ENCODE results near the gene PARD3.

Gene PARD3

DNA sequence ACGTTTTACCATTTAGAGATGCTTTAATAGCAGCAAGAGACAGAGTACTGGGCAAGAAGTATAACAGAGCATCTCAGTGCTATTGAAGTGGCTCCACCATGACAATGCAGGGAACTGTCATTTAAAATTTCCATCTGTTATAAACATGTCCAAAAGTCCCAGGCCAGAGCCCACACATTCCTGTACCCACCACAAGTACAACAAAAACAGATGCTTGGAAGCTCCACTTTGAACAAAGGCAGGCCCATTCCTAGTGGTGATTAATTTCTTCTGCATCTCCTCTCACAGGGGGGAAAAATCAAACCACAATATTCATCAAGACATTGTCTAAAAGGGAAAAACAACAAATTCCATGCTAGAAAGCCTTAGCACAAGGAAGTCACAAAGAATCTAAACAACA is 627.9 kb downstream of the PARD3 start:
- TF ChIP-seq ZNF274 (IDR thresholded peaks at IDR 0.05; ENCODE audit: low read depth, low read length), result no peak
- H3K4me3 ChIP-seq (ENCODE audit: low read length), result no peak overlapping the region

DNA sequence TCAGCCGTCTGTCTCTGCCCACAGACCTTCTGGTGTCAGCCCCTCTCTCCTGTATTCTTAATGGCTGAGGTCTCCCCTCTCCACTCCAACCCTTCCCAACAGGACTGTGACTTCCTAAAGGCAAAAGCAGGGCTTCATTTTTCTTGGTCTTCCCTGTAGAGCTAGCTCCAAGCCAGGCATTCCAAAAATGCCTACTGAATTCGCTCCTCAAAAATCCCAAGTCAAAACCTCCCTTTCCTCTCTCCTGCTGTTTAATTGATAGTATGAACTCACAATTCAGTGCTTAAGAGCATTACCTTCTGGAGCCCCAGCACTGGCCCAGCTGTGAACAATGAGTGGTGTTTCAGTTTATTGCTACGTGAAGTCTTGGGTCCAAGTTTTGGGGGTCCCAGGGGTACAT is 628.4 kb downstream of the PARD3 start:
- no peak overlapping the region for H3K4me3 ChIP-seq (ENCODE audit: low read length)
- no peak for TF ChIP-seq ZNF274 (IDR thresholded peaks at IDR 0.05; ENCODE audit: low read depth, low read length)

DNA sequence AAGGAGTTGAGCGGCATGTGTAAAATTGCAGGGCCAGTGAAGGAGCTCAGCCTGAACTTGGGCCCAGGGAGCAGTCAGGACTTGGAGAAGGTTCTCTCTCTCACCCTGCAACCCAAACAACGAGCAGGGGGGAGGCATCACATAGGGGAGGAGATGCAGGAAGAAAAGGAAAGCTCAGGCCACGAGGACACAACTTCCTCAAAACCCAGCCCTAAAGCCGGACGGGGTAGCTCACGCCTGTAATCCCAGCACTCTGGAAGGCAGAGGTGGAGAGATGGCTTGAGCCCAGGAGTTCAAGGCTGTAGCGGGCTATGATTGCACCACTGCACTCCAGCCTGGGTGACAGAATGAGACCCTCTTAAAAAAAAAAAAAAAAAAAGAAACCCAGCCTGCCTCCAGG is 629.1 kb downstream of the PARD3 start:
- TF ChIP-seq ZNF274 (IDR thresholded peaks at IDR 0.05; ENCODE audit: low read depth, low read length), result no peak
- no peak overlapping the region for H3K4me3 ChIP-seq (ENCODE audit: low read length)

DNA sequence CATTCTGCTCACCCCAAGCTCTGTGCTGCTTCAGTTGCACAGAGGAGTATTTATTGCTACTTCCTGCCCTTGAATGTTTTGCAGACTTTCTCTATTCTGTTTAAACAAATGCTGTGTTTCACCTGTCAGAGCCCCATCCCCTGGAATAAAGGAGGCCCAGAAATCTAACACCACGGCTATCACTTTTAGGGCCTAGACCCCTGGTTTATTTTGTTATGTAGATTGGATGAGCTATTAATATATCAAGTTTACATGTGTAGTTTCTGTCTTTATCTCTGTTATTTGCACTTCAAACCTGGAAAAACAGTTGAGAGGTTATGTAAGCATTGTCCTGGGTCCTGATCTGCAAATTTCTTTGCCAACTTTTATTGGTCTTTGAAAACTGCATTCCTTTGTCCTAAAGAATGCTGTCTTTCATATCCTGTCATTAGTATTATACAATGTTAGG is 630.1 kb downstream of the PARD3 start:
- no peak overlapping the region for H3K4me3 ChIP-seq (ENCODE audit: low read length)
- TF ChIP-seq ZNF274 (IDR thresholded peaks at IDR 0.05; ENCODE audit: low read depth, low read length), result no peak

DNA sequence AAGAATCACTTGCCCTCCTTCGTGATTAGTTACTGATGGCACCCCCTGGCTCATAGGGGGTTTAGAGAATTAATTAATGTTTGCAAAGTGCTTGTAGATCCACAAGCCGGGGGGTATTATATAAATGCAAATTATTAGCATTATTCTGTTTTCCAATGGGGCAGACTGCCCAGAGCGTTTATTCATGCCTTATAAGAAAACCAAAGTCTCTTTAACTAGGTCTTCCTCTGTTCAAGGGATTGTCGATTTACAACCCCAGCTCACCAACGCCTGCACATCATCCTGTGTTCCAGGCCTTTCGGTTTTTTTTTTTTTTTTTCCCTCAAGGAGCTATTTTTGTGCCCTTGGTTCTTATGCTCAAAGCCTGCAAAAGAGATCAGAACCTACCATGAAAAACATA is 630.7 kb downstream of the PARD3 start:
- TF ChIP-seq ZNF274 (IDR thresholded peaks at IDR 0.05; ENCODE audit: low read depth, low read length), result no peak
- no peak overlapping the region for H3K4me3 ChIP-seq (ENCODE audit: low read length)

- no peak for TF ChIP-seq ZNF274 (IDR thresholded peaks at IDR 0.05; ENCODE audit: low read depth, low read length)
- no peak overlapping the region for H3K4me3 ChIP-seq (ENCODE audit: low read length)
These were observed 631.9 kb downstream of the PARD3 start for GRCh38 chr10:34183016-34183796.

- TF ChIP-seq ZNF274 (IDR thresholded peaks at IDR 0.05; ENCODE audit: low read depth, low read length), result no peak
- no peak overlapping the region for H3K4me3 ChIP-seq (ENCODE audit: low read length)
These were observed 633.4 kb downstream of the PARD3 start for GRCh38 chr10:34181553-34182300.

- no peak overlapping the region for H3K4me3 ChIP-seq (ENCODE audit: low read length)
- no peak for TF ChIP-seq ZNF274 (IDR thresholded peaks at IDR 0.05; ENCODE audit: low read depth, low read length)
These were observed 634.3 kb downstream of the PARD3 start for GRCh38 chr10:34180749-34181148.

DNA sequence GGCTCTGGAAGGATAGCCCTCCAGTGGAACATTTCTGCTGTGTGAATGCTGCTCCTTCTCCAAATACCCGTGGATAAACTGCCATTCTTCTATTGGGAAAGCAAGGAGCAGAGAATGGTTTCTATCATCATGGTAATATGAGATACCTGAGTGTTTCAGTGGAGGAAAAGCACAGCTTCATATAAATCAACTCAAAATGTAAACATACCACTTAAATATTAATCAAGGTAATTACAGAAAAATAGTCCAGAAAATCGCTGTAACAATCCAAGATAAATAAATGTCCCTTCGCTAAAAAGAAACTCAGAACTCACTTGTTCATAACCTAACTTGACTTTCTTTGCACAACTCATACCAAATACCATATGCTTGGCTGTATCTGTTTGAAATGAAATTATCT is 635.8 kb downstream of the PARD3 start:
- no peak overlapping the region for H3K4me3 ChIP-seq (ENCODE audit: low read length)
- TF ChIP-seq ZNF274 (IDR thresholded peaks at IDR 0.05; ENCODE audit: low read depth, low read length), result no peak

DNA sequence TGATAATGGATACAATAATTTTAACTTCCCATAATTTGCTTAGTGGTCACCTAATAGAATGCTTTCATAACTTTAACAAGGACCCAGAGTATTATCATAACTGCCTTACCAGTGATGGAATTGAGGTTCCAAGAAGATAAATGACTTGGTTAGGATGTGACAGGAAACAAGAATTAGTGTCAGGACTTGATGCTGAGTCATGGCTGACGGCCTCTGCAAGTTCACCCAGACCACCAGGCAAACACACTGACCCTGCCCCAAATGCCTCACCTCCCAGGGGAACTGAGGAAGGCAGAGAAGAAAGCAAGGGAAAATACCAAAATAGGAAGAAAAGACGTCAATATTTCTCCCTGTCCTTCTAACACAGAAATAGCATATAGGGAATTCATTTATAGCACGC is 636.3 kb downstream of the PARD3 start:
- no peak for TF ChIP-seq ZNF274 (IDR thresholded peaks at IDR 0.05; ENCODE audit: low read depth, low read length)
- no peak overlapping the region for H3K4me3 ChIP-seq (ENCODE audit: low read length)

DNA sequence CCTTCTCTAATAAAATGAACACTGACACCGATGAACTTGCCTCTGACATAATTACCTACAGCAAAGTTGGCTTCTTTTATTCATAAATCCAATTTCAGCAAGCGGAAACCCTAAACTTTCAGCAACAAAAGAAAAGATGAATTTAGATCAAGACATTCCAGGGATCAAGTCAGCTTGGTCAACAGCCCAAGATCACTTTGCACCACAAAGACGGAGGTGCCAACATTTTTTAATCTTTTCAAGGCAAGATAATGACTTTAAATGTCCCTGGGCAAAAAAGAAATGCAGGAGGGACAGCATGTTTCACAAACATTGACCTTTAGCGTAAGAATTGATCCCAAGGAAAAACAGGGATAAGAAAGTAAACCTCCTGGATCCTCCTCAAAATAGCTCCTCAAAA is 636.9 kb downstream of the PARD3 start:
- TF ChIP-seq ZNF274 (IDR thresholded peaks at IDR 0.05; ENCODE audit: low read depth, low read length), result no peak
- H3K4me3 ChIP-seq (ENCODE audit: low read length), result no peak overlapping the region

DNA sequence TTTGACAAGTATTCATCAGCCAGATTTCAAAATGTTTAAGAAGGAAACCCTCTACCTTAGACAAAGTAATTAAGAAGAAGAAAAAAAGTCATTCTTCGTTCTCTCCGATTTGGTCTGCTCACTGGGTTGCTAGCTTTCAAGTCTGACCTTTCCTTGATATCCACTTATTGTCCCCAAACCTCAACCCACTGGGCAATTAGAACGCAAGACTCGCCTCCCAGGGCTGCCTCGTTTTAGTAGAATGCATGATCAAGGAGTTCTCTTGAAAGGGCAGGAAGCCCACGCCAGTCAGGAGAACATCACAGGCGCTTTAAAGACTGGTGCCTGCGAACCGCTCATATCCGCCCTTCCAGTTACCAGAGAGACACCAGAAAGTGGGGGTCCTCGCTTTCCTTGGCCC is 637.7 kb downstream of the PARD3 start:
- TF ChIP-seq ZNF274 (IDR thresholded peaks at IDR 0.05; ENCODE audit: low read depth, low read length), result no peak
- H3K4me3 ChIP-seq (ENCODE audit: low read length), result no peak overlapping the region

GRCh38 chr10:34176351-34176750 is 638.7 kb downstream of the PARD3 start:
- H3K4me3 ChIP-seq (ENCODE audit: low read length), result no peak overlapping the region
- TF ChIP-seq ZNF274 (IDR thresholded peaks at IDR 0.05; ENCODE audit: low read depth, low read length), result no peak

DNA sequence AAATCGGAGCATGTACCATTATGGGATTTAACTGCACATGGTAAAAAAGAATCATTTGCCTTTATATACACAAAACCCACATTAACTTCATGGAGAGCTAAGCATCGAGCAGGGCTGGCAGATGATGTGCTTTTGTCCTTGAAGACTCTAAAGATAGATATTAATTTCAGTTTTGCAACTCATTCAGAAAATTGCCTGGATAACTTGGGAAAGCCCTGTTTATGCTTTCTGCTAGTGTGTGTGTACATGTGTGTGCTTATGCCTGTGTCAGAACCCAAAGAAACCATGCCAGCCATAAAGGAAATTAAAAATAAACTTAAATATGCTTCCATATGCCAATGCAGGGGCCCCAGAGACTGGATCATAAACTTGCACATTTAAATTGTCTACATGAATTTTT is 640.0 kb downstream of the PARD3 start:
- H3K4me3 ChIP-seq (ENCODE audit: low read length), result no peak overlapping the region
- no peak for TF ChIP-seq ZNF274 (IDR thresholded peaks at IDR 0.05; ENCODE audit: low read depth, low read length)

GRCh38 chr10:34172936-34173533 is 642.1 kb downstream of the PARD3 start:
- no peak for TF ChIP-seq ZNF274 (IDR thresholded peaks at IDR 0.05; ENCODE audit: low read depth, low read length)
- H3K4me3 ChIP-seq (ENCODE audit: low read length), result no peak overlapping the region

All from GM08714 (cell line).